Right lobe of liver (tissue), 4 donors: ENCODE data around the gene GABRR2.

ENCODE experiments used
- CTCF ChIP-seq, 4 donors: fragments of 200-600 bp in 3 of 4; fragments of 450-650 bp in 1 of 4; IDR thresholded peaks; one replicate each; pipeline versions ENCODE4 v1.5.1 to v1.8.0; 2016 to 2022; ENCODE audit warnings: antibody characterized with exemption in 4 of 4, mild to moderate bottlenecking in 2 of 4
- POLR2A ChIP-seq: fragments of 450-650 bp; IDR thresholded peaks from one replicate; pipeline ENCODE4 v1.6.1; 2017; ENCODE audit warnings: antibody characterized with exemption, mild to moderate bottlenecking
- donor health status: DM: no; HTN: no; CAD: no.
- donor health status: DM: no; HTN: no; CAD: no.
- donor health status: DM: no; HTN: yes; CAD: no.

GRCh38 chr6:89287351-89288028, 27.6 kb downstream of the GABRR2 start:
- TF ChIP-seq CTCF (IDR thresholded peaks at IDR 0.05) = no peak
- TF ChIP-seq POLR2A = no peak
